Measurements from ENCODE around the gene PTCH1.

The PTCH1 gene

GRCh38 chr9:95515272-95516113 is 1.3 kb downstream of the PTCH1 start (continued):
- TF ChIP-seq ZSCAN5A (tag by site-specific recombination; IDR thresholded peaks at IDR 0.05) (no peak), ZNF112 (tag by site-specific recombination; IDR thresholded peaks at IDR 0.05) (no peak), ZNF791 (tag by site-specific recombination; IDR thresholded peaks at IDR 0.05) (no peak), PRDM4 (tag by site-specific recombination; IDR thresholded peaks at IDR 0.05) (no peak), ZNF26 (tag by site-specific recombination; IDR thresholded peaks at IDR 0.05) (no peak), KLF16 (tag by site-specific recombination; IDR thresholded peaks at IDR 0.05) (no peak), ZXDB (tag by site-specific recombination; IDR thresholded peaks at IDR 0.05) (no peak), SP7 (tag by site-specific recombination; IDR thresholded peaks at IDR 0.05) (no peak), TCF7L2 (IDR thresholded peaks at IDR 0.05; ENCODE audit: borderline replicate concordance, low read depth, low read length) (no peak), ZNF366 (tag by site-specific recombination; conservative IDR thresholded peaks at IDR 0.05) (no peak), ZNF354C (tag by site-specific recombination; IDR thresholded peaks at IDR 0.05; ENCODE audit: borderline replicate concordance, low read depth) (no peak), ZNF146 (tag by site-specific recombination; IDR thresholded peaks at IDR 0.05) (no peak), ZFP41 (tag by site-specific recombination; IDR thresholded peaks at IDR 0.05; ENCODE audit: borderline replicate concordance) (no peak), ZBTB20 (tag by site-specific recombination; IDR thresholded peaks at IDR 0.05) (peak; percentile 30; the same call in 1 of the 2 replicates), BCL11B (tag by site-specific recombination; IDR thresholded peaks at IDR 0.05; ENCODE audit: low read depth) (no peak), ZNF16 (tag by site-specific recombination; IDR thresholded peaks at IDR 0.05; ENCODE audit: low read depth) (no peak), ZNF701 (tag by site-specific recombination; IDR thresholded peaks at IDR 0.05) (no peak), ZNF426 (tag by site-specific recombination; IDR thresholded peaks at IDR 0.05) (no peak), ZNF292 (tag by site-specific recombination; IDR thresholded peaks at IDR 0.05; ENCODE audit: borderline replicate concordance, low read depth) (no peak), ZSCAN16 (tag by site-specific recombination; IDR thresholded peaks at IDR 0.05) (no peak), EGR2 (tag by site-specific recombination; IDR thresholded peaks at IDR 0.05; ENCODE audit: low read depth) (0 out of 2 replicates have a peak, but pooled peaks have one; percentile 52), ZNF660 (tag by site-specific recombination; IDR thresholded peaks at IDR 0.05) (no peak), ZNF223 (tag by site-specific recombination; IDR thresholded peaks at IDR 0.05) (no peak), ZNF221 (tag by site-specific recombination; IDR thresholded peaks at IDR 0.05; ENCODE audit: borderline replicate concordance) (no peak), ZNF501 (tag by site-specific recombination; IDR thresholded peaks at IDR 0.05) (no peak), ZNF274 (IDR thresholded peaks at IDR 0.05; ENCODE audit: low read length) (no peak), ZNF274 (tag by site-specific recombination; IDR thresholded peaks at IDR 0.05; ENCODE audit: borderline replicate concordance) (no peak), ZNF518A (tag by site-specific recombination; conservative IDR thresholded peaks at IDR 0.05; ENCODE audit: low read depth) (no peak), ZNF585B (tag by site-specific recombination; IDR thresholded peaks at IDR 0.05) (no peak), ZNF544 (tag by site-specific recombination; IDR thresholded peaks at IDR 0.05) (no peak), MYNN (tag by site-specific recombination; IDR thresholded peaks at IDR 0.05; ENCODE audit: borderline replicate concordance) (no peak)

Data from HEK293 (cell line).